ENCODE data around the gene NEO1.

DNA sequence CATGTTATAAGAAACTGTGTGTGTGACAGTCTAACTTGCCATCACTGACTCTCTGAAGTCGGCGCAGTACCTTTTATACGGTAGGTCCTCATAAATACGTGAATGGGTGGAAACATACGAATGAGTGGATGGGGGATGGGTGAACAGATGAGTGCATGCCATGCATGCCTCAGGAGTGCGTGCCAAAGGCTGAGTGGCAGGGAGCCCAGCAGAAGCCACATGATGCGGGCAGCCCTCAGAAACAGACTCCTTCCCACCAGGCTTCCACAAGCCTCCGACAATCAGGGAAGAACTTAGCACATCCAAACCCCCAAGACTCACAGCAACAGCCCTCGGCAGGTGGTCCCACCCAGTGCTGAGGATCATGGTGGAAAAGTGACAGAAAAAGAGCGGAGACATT, 299.8 kb downstream of the NEO1 start:
- TF ChIP-seq POLR2AphosphoS5 (IDR thresholded peaks at IDR 0.05; ENCODE audit: low read depth, low read length) (no peak), POLR2A (IDR thresholded peaks at IDR 0.05; ENCODE audit: low read depth, low read length) (no peak), TAF1 (IDR thresholded peaks at IDR 0.05; ENCODE audit: low read depth, low read length) (no peak), POU2F2 (IDR thresholded peaks at IDR 0.05; ENCODE audit: low read depth, low read length) (no peak), SPI1 (IDR thresholded peaks at IDR 0.05; ENCODE audit: low read depth, low read length) (no peak), PAX5 (IDR thresholded peaks at IDR 0.05; ENCODE audit: insufficient read depth, low read length, severe bottlenecking) (no peak)
